Subcutaneous abdominal adipose tissue (tissue), 5 donors: ENCODE data around the gene CALD1.
A peak's percentile ranks its signal among the peaks of the same experiment; 100 is the strongest.

ENCODE experiments used
- H3K27ac ChIP-seq: one replicate; pipeline ENCODE4 v1.7.0; 2013; ENCODE audit warnings: low read depth, mild to moderate bottlenecking, inconsistent platforms, low read length, moderate library complexity
- H3K27me3 ChIP-seq, 5 donors: one replicate each; pipeline ENCODE4 v1.7.0; 2013; ENCODE audit warnings: low read length in 5 of 5, inconsistent platforms in 1 of 5; ENCODE audit not compliant: control insufficient read depth in 5 of 5, insufficient read depth in 4 of 5
- H3K36me3 ChIP-seq, 5 donors: one replicate each; pipeline ENCODE4 v1.7.0; 2013; ENCODE audit warnings: low read length in 5 of 5; ENCODE audit not compliant: control insufficient read depth in 5 of 5, insufficient read depth in 5 of 5
- H3K4me1 ChIP-seq, 5 donors: one replicate each; pipeline ENCODE4 v1.7.0; 2013; ENCODE audit warnings: low read length in 5 of 5, mild to moderate bottlenecking in 3 of 5, moderate library complexity in 1 of 5; ENCODE audit not compliant: control insufficient read depth in 5 of 5, insufficient read depth in 5 of 5
- H3K4me3 ChIP-seq, 5 donors: one replicate each; pipeline ENCODE4 v1.7.0; 2013; ENCODE audit warnings: low read length in 5 of 5, low read depth in 1 of 5
- H3K9ac ChIP-seq, 5 donors: one replicate each; pipeline ENCODE4 v1.7.0; 2013; ENCODE audit warnings: low read length in 5 of 5, mild to moderate bottlenecking in 4 of 5, moderate library complexity in 3 of 5
- H3K9me3 ChIP-seq, 5 donors: one replicate each; pipeline ENCODE4 v1.7.0; 2013; ENCODE audit warnings: low read length in 5 of 5; ENCODE audit not compliant: control insufficient read depth in 5 of 5
- donor health status: healthy.
- donor health status: healthy.
- donor health status: healthy.
- donor health status: healthy.
- donor health status: healthy.

Gene CALD1

GRCh38 chr7:134784251-134785049 lies 5.0 kb downstream of the CALD1 start:
- Histone ChIP-seq H3K4me3 (no peak overlapping the region), H3K36me3 (peaks cover 0 to 3% (median 0%) of the 10 kb centered on the region in 5 donors), H3K9me3 (no peaks in the 10 kb centered on the region), H3K9ac (no peak overlapping the region), H3K27me3 (no peaks in the 10 kb centered on the region), H3K27ac (no peak overlapping the region), H3K4me1 (peaks cover 0 to 46% (median 15%) of the 10 kb centered on the region in 5 donors)

DNA sequence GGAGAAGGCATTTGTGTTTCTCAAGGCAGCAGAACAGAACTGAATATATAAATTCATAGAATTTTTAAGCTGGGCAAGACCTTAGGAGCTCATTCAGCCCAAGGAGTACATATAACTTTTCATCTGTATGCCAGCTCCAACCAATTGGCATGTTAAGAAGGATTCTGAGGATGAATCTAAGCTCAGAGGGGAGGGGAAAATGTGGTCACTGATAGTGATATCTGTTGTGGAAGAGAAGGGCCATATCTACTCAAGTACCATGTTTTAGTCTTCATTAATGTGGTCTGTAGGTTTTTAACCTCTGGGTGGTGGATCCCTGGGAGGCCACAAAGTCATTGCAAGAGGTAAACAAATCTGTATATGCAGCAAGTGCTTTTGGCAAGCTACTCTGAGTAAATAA lies 6.4 kb downstream of the CALD1 start:
- H3K4me3 ChIP-seq: no peak overlapping the region
- H3K27ac ChIP-seq: no peak overlapping the region
- no peak overlapping the region for H3K9ac ChIP-seq
- peaks cover 0 to 3% (median 0%) of the 10 kb centered on the region in 5 donors for H3K36me3 ChIP-seq
- H3K27me3 ChIP-seq: no peaks in the 10 kb centered on the region
- H3K4me1 ChIP-seq: peaks cover 0 to 52% (median 10%) of the 10 kb centered on the region in 5 donors
- no peaks in the 10 kb centered on the region for H3K9me3 ChIP-seq

- Histone ChIP-seq H3K4me1 (peaks cover 0 to 40% (median 10%) of the 10 kb centered on the region in 5 donors), H3K27me3 (no peaks in the 10 kb centered on the region), H3K36me3 (peaks cover 0 to 3% (median 0%) of the 10 kb centered on the region in 5 donors), H3K9ac (no peak overlapping the region), H3K4me3 (no peak overlapping the region), H3K27ac (no peak overlapping the region), H3K9me3 (no peaks in the 10 kb centered on the region)
These were observed 7.6 kb downstream of the CALD1 start for GRCh38 chr7:134787064-134787463.

- Histone ChIP-seq H3K27ac (no peak overlapping the region), H3K36me3 (peaks cover 0 to 3% (median 0%) of the 10 kb centered on the region in 5 donors), H3K4me1 (peaks cover 0 to 34% (median 10%) of the 10 kb centered on the region in 5 donors), H3K9me3 (no peaks in the 10 kb centered on the region), H3K9ac (no peak overlapping the region), H3K4me3 (no peak overlapping the region), H3K27me3 (no peaks in the 10 kb centered on the region)
These were observed 8.3 kb downstream of the CALD1 start for GRCh38 chr7:134787720-134788119.

- peaks cover 0 to 30% (median 10%) of the 10 kb centered on the region in 5 donors for H3K4me1 ChIP-seq
- no peak overlapping the region for H3K4me3 ChIP-seq
- H3K36me3 ChIP-seq: peaks cover 0 to 3% (median 0%) of the 10 kb centered on the region in 5 donors
These were observed 8.8 kb downstream of the CALD1 start for GRCh38 chr7:134788191-134788590.

DNA sequence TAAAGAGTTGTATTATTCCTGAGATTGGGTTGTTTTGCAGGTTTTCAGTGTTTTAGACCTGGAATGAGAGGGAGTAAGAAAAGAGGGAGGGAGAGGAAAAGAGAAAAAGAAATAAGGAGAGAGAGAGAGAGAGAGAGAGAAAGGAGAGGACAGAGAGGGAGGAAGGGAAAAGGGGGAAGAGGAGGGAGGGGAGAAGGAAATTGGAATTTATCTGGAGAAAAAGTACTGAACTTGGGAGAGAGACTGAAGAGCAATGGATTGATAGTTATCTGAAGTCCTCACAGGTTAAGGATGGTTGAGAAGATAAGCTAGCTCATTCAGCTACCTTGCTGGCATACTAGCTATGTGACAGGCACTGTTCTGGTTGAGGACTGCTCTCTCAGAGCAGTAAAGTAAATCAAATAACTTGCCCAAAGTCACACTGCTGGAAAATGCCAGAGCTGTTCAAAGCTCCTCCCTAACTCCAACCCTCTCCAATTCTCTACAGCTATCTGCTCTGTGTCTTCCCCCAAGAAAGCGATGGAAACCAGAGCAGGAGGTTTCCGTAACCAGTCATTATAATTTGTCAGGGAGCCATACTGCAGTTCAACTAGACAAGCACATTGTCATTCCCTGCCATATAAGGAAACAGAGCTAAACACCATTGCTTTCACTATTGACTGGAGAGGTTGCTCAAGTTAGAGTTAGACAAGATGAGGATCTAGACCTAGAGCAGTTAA lies 10.7 kb downstream of the CALD1 start:
- H3K27me3 ChIP-seq: no peaks in the 10 kb centered on the region
- peaks cover 0 to 23% (median 10%) of the 10 kb centered on the region in 5 donors for H3K4me1 ChIP-seq
- no peak overlapping the region for H3K9ac ChIP-seq
- peak overlapping the region; percentile 0 for H3K27ac ChIP-seq
- H3K36me3 ChIP-seq: peaks cover 0 to 3% (median 0%) of the 10 kb centered on the region in 5 donors
- peak overlapping the region in 1 of 5 donors; percentile 24 for H3K4me3 ChIP-seq
- H3K9me3 ChIP-seq: no peaks in the 10 kb centered on the region

More at GRCh38 chr7:134788191-134788590, 8.8 kb downstream of the CALD1 start:
- Histone ChIP-seq H3K27ac (no peak overlapping the region), H3K27me3 (no peaks in the 10 kb centered on the region), H3K9me3 (no peaks in the 10 kb centered on the region), H3K9ac (no peak overlapping the region)

DNA sequence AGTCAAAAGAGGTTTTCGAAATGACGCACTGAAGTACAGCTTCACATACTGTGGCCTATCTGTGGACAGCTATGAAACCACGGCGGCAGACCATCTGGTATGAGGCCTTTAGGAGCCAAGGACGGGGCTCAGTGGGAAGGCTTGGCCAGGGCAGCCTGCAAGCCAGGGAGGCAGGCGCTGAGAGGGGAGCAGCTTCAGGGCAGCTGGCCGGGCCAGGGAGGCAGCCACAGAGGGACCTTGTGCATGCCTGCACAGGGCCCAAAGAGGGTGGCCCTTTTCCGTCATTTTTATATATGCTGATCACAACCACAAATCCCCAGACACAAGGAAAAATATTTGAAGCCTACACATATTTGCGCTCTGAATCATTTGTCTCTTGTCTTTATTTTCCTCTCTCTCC lies 13.5 kb downstream of the CALD1 start:
- peaks cover 0 to 12% (median 6%) of the 10 kb centered on the region in 5 donors for H3K4me1 ChIP-seq
- no peak overlapping the region for H3K4me3 ChIP-seq
- H3K27me3 ChIP-seq: no peaks in the 10 kb centered on the region
- no peak overlapping the region for H3K27ac ChIP-seq
- peaks cover 0 to 3% (median 0%) of the 10 kb centered on the region in 5 donors for H3K36me3 ChIP-seq
- H3K9ac ChIP-seq: no peak overlapping the region
- no peaks in the 10 kb centered on the region for H3K9me3 ChIP-seq

DNA sequence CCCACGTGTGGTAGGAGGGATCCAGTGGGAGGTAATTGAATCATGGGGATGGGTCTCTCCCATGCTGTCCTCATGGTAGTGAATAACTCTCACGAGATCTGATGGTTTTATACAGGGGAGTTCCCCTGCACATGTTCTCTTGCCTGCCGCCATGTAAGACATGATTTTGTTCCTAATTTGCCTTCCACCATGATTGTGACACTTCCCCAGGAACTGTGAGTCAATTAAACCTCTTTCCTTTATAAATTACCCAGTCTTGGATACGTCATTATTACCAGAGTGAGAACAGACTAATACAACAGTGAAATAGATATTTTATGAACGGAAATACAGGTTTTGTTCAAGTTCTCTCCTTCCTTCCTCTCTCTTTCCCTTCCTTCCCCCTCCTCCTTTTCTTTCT lies 15.8 kb downstream of the CALD1 start:
- Histone ChIP-seq H3K9ac (no peak overlapping the region), H3K36me3 (peaks cover 0 to 3% (median 0%) of the 10 kb centered on the region in 5 donors), H3K4me1 (peaks cover 0 to 2% (median 2%) of the 10 kb centered on the region in 5 donors), H3K27me3 (no peaks in the 10 kb centered on the region), H3K27ac (no peak overlapping the region), H3K4me3 (no peak overlapping the region), H3K9me3 (no peaks in the 10 kb centered on the region)

DNA sequence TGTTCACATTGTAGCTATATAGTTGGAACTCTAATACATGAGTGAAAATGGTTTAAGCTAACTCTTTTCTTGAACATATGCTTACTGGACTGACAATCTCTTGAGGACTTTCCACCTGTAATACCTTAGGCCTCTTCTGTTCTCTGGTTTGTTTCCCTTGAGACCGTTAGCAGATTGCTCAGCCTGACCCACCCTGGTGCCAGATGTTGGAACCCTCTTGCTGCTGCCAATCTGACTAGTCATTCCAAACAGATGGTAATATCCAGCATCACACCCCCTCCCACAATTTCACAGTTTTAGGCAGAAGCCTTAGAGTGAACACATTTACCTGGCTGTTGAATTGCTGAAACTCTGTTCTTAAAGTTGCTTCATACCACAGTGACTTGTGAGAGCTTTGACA lies 18.7 kb downstream of the CALD1 start:
- Histone ChIP-seq H3K27ac (no peak overlapping the region), H3K9ac (no peak overlapping the region), H3K4me1 (no peaks in the 10 kb centered on the region), H3K27me3 (no peaks in the 10 kb centered on the region), H3K36me3 (peaks cover 0 to 3% (median 0%) of the 10 kb centered on the region in 5 donors), H3K9me3 (no peaks in the 10 kb centered on the region), H3K4me3 (no peak overlapping the region)

DNA sequence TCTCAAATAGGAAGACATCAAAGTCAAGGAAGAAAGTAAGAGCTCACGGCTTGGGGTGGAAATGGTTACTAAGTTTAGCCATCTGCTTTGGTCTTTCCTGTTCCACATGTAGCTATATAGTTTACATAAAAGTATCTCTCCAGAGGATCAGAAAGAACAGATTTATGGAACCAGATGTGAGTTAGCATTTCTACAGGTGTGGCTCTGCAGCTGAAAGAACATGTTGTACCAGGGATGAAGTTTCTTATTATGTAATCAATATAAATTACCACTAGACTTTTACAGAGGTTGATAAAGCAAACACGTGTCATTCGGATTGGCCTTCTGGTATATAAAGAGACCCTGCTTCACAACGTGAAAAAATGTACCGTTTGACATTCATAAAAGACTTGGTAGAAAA lies 19.9 kb downstream of the CALD1 start:
- Histone ChIP-seq H3K27ac (no peak overlapping the region), H3K4me3 (no peak overlapping the region), H3K9ac (no peak overlapping the region), H3K27me3 (no peaks in the 10 kb centered on the region), H3K9me3 (no peaks in the 10 kb centered on the region), H3K4me1 (peaks cover 0 to 4% (median 0%) of the 10 kb centered on the region in 5 donors), H3K36me3 (no peaks in the 10 kb centered on the region)
